ENCODE measurements around the gene DIAPH1.

The DIAPH1 gene

DNA sequence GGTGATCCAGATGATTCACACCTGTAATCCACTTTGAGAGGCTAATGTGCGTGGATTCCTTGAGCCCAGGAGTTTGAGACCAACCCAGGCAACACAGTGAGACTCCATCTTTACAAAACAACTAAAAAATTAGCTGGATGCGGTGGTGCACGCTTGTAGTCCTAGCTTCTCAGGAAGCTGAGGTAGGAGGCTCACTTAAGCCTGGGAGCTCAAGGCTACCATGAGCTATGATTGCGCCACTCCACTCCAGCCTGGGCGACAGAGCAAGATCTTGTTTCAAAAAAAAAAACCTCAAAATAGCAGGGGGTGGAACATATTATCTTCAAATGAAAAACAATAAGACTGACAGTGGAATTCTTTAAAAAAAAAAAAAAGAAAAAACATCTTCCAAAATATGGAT, 70.9 kb downstream of the DIAPH1 start:
- no peak overlapping the region for H3K4me3 ChIP-seq (ENCODE audit: severe bottlenecking)
- H3K27ac ChIP-seq (ENCODE audit: poor library complexity, severe bottlenecking): no peak overlapping the region
- H3K36me3 ChIP-seq (ENCODE audit: low read depth): peaks cover 93% of the 10 kb centered on the region
- DNase-seq (ENCODE audit: low spot score) (no peak), ATAC-seq (ENCODE audit: low read depth) (no peak)
- H3K27me3 ChIP-seq (ENCODE audit: insufficient read depth, poor library complexity, severe bottlenecking): no peaks in the 10 kb centered on the region
- H3K4me1 ChIP-seq (ENCODE audit: insufficient read depth, poor library complexity, severe bottlenecking): no peaks in the 10 kb centered on the region
- H3K9me3 ChIP-seq (ENCODE audit: severe bottlenecking): peaks cover 14% of the 10 kb centered on the region
- TF ChIP-seq, protein P1, sequence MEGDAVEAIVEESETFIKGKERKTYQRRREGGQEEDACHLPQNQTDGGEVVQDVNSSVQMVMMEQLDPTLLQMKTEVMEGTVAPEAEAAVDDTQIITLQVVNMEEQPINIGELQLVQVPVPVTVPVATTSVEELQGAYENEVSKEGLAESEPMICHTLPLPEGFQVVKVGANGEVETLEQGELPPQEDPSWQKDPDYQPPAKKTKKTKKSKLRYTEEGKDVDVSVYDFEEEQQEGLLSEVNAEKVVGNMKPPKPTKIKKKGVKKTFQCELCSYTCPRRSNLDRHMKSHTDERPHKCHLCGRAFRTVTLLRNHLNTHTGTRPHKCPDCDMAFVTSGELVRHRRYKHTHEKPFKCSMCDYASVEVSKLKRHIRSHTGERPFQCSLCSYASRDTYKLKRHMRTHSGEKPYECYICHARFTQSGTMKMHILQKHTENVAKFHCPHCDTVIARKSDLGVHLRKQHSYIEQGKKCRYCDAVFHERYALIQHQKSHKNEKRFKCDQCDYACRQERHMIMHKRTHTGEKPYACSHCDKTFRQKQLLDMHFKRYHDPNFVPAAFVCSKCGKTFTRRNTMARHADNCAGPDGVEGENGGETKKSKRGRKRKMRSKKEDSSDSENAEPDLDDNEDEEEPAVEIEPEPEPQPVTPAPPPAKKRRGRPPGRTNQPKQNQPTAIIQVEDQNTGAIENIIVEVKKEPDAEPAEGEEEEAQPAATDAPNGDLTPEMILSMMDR (IDR thresholded peaks at IDR 0.05; ENCODE audit: poor library complexity, severe bottlenecking): no peak

DNA sequence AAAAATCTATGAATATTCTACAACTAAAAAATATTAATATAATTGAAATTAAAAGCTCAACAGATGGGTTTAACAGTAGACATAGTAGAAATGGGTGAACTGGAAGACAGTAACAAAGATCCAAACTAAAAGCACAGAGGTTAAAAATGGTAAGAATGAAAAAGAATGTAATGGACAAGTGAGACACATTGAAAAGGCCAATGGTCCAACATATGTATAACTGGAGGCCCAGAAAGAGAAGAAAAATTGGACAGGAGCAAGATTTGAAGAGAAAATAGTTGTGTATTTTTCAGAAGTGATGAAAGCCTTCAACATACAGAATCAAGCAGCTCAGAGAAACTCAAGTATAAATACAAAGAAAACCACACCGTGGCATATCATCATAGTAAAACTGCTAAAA, 71.3 kb downstream of the DIAPH1 start:
- peaks cover 14% of the 10 kb centered on the region for H3K9me3 ChIP-seq (ENCODE audit: severe bottlenecking)
- no peak overlapping the region for H3K4me3 ChIP-seq (ENCODE audit: severe bottlenecking)
- H3K4me1 ChIP-seq (ENCODE audit: insufficient read depth, poor library complexity, severe bottlenecking): no peaks in the 10 kb centered on the region
- H3K36me3 ChIP-seq (ENCODE audit: low read depth): peaks cover 93% of the 10 kb centered on the region
- no peak overlapping the region for H3K27ac ChIP-seq (ENCODE audit: poor library complexity, severe bottlenecking)
- H3K27me3 ChIP-seq (ENCODE audit: insufficient read depth, poor library complexity, severe bottlenecking): no peaks in the 10 kb centered on the region
- TF ChIP-seq, protein P1 (IDR thresholded peaks at IDR 0.05; ENCODE audit: poor library complexity, severe bottlenecking): no peak
- DNase-seq (ENCODE audit: low spot score) (no peak), ATAC-seq (ENCODE audit: low read depth) (no peak)

DNA sequence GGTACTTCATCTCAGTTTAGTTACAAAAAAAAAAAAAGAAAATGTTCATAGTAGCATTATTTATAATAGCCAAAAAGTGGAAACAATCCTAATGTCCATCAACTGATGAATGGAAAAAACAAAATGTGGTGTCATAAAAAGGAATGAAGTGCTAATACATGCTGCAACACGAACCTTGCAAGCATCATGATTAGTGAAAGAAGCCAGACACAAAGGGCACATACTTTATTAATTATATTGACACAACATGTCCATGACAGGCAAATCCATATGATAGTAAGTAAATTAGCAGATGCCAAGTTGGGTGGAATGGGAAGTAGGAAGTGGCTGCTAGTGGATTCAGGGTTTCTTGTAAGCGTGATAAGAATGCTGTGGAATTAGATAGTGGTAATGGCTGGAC, 75.7 kb downstream of the DIAPH1 start:
- ATAC-seq (ENCODE audit: low read depth): no peak
- no peak overlapping the region for H3K4me3 ChIP-seq (ENCODE audit: severe bottlenecking)
- H3K4me1 ChIP-seq (ENCODE audit: insufficient read depth, poor library complexity, severe bottlenecking): no peaks in the 10 kb centered on the region
- H3K36me3 ChIP-seq (ENCODE audit: low read depth): peaks cover 81% of the 10 kb centered on the region
- H3K9me3 ChIP-seq (ENCODE audit: severe bottlenecking): peaks cover 12% of the 10 kb centered on the region
- H3K27ac ChIP-seq (ENCODE audit: poor library complexity, severe bottlenecking): no peak overlapping the region
- no peak for DNase-seq (ENCODE audit: low spot score)
- TF ChIP-seq, protein P1 (IDR thresholded peaks at IDR 0.05; ENCODE audit: poor library complexity, severe bottlenecking): no peak
- no peaks in the 10 kb centered on the region for H3K27me3 ChIP-seq (ENCODE audit: insufficient read depth, poor library complexity, severe bottlenecking)

DNA sequence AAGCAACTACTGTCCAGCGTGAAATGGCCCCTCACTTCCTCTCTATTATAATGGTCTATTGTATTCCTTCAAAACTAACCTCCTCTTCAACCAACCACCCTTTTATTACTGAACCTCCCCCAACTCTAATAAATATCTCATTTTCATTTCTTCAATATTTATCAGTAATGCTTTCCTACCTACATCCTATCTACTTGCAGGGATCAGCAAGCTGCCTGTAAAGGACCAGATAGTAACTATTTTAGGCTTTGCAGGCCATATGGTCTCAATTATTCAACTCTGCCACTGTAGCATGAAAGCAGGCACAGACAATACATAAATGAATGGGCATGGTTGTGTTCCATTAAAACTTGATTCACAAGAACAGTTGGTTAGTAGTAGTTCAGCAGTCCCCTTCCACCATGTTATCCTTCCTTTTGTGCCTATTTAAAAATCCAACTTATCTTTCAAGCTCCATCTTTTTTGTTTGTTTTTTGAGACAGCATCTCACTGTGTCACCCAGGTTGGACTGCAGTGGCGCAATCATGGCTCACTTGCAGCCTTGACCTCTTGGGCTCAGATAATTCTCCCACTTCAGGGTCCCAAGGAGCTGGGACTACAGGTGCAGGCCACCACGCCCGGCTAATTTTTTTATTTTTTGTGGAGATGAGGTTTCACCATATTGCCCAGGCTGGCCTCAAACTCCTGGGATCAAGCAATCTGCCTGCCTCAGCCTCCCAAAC, 84.1 kb downstream of the DIAPH1 start:
- no peak for DNase-seq (ENCODE audit: low spot score)
- Histone ChIP-seq H3K27ac (ENCODE audit: poor library complexity, severe bottlenecking) (no peak overlapping the region), H3K4me3 (ENCODE audit: severe bottlenecking) (no peak overlapping the region), H3K36me3 (ENCODE audit: low read depth) (peaks cover 84% of the 10 kb centered on the region), H3K27me3 (ENCODE audit: insufficient read depth, poor library complexity, severe bottlenecking) (no peaks in the 10 kb centered on the region), H3K9me3 (ENCODE audit: severe bottlenecking) (no peaks in the 10 kb centered on the region), H3K4me1 (ENCODE audit: insufficient read depth, poor library complexity, severe bottlenecking) (no peaks in the 10 kb centered on the region)
- no peak for ATAC-seq (ENCODE audit: low read depth)
- TF ChIP-seq, protein P1 (IDR thresholded peaks at IDR 0.05; ENCODE audit: poor library complexity, severe bottlenecking): no peak

DNA sequence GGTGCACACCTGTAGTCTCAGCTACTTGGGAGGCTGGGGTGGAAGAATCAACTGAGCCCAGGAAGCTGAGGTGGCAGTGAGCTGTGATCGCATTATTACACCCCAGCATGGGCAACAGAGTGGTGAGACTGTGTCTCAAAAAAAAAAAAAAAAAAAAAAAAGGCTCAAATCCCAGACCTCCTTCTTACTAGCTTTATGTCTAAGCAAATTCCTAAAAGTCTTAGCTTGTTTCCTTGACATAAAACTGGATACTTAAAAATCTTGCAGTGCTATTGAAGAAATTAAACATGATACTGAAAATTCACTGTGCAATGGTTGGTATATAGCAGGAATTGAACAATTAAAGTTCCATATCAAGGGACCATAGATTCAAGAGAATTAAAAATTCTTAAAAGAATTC, 84.9 kb downstream of the DIAPH1 start:
- TF ChIP-seq, protein P1 (IDR thresholded peaks at IDR 0.05; ENCODE audit: poor library complexity, severe bottlenecking): no peak
- Histone ChIP-seq H3K27ac (ENCODE audit: poor library complexity, severe bottlenecking) (no peak overlapping the region), H3K27me3 (ENCODE audit: insufficient read depth, poor library complexity, severe bottlenecking) (no peaks in the 10 kb centered on the region), H3K4me3 (ENCODE audit: severe bottlenecking) (no peak overlapping the region), H3K4me1 (ENCODE audit: insufficient read depth, poor library complexity, severe bottlenecking) (no peaks in the 10 kb centered on the region), H3K36me3 (ENCODE audit: low read depth) (peaks cover 84% of the 10 kb centered on the region), H3K9me3 (ENCODE audit: severe bottlenecking) (no peaks in the 10 kb centered on the region)
- ATAC-seq (ENCODE audit: low read depth) (no peak), DNase-seq (ENCODE audit: low spot score) (no peak)

Measured in RWPE2 (cell line).